ENCODE measurements around the gene STAT3. TPM values are rescaled to one million over a fixed set of nuclear protein-coding genes. Genes with fewer than 3 reads are reported as not detected.

The STAT3 gene
- total and polyA plus RNA-seq, 2 of the 13 experiments (the other 11 are each of a cell fraction or from before 2014, with no cell fraction given), result 61.8 to 62.4 TPM

DNA sequence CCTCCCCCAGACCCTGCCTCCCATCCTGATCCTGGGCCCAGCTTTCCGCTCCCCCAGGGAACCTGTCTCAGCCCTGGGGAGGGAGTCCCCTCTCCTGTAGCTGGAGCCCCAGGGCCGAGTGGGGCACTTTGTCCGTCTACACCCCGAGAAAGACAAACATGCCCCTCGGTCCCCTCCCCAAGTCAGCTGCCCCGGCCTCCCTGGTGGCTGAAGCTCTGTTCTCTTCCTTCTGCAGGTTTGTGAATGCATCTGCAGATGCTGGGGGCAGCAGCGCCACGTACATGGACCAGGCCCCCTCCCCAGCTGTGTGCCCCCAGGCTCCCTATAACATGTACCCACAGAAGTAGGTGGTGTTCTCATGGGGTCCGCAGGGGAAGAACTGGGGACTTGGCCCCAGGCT lies 79.1 kb downstream of the STAT3 start (continued):
- TF ChIP-seq, protein P1, sequence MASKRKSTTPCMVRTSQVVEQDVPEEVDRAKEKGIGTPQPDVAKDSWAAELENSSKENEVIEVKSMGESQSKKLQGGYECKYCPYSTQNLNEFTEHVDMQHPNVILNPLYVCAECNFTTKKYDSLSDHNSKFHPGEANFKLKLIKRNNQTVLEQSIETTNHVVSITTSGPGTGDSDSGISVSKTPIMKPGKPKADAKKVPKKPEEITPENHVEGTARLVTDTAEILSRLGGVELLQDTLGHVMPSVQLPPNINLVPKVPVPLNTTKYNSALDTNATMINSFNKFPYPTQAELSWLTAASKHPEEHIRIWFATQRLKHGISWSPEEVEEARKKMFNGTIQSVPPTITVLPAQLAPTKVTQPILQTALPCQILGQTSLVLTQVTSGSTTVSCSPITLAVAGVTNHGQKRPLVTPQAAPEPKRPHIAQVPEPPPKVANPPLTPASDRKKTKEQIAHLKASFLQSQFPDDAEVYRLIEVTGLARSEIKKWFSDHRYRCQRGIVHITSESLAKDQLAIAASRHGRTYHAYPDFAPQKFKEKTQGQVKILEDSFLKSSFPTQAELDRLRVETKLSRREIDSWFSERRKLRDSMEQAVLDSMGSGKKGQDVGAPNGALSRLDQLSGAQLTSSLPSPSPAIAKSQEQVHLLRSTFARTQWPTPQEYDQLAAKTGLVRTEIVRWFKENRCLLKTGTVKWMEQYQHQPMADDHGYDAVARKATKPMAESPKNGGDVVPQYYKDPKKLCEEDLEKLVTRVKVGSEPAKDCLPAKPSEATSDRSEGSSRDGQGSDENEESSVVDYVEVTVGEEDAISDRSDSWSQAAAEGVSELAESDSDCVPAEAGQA (IDR thresholded peaks at IDR 0.05; ENCODE audit: low read depth), result no peak
- TF ChIP-seq, protein P1 (CRISPR knock-in tag; IDR thresholded peaks at IDR 0.05; ENCODE audit: borderline replicate concordance), result no peak
- TF ChIP-seq, protein P2, sequence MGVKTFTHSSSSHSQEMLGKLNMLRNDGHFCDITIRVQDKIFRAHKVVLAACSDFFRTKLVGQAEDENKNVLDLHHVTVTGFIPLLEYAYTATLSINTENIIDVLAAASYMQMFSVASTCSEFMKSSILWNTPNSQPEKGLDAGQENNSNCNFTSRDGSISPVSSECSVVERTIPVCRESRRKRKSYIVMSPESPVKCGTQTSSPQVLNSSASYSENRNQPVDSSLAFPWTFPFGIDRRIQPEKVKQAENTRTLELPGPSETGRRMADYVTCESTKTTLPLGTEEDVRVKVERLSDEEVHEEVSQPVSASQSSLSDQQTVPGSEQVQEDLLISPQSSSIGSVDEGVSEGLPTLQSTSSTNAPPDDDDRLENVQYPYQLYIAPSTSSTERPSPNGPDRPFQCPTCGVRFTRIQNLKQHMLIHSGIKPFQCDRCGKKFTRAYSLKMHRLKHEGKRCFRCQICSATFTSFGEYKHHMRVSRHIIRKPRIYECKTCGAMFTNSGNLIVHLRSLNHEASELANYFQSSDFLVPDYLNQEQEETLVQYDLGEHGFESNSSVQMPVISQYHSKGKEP (CRISPR knock-in tag; IDR thresholded peaks at IDR 0.05), result no peak
- TF ChIP-seq, protein P3, sequence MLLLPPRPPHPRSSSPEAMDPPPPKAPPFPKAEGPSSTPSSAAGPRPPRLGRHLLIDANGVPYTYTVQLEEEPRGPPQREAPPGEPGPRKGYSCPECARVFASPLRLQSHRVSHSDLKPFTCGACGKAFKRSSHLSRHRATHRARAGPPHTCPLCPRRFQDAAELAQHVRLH (CRISPR knock-in tag; IDR thresholded peaks at IDR 0.05; ENCODE audit: borderline replicate concordance, low read depth), result no peak
- TF ChIP-seq RARA (CRISPR knock-in tag; IDR thresholded peaks at IDR 0.05), result no peak
- 0 out of 2 replicates have a peak, but pooled peaks have one; percentile 18 for TF ChIP-seq MTA1 (CRISPR knock-in tag; IDR thresholded peaks at IDR 0.05; ENCODE audit: borderline replicate concordance)
- no peak for TF ChIP-seq SRSF4 (IDR thresholded peaks at IDR 0.05; ENCODE audit: low read depth, low read length, poor library complexity, severe bottlenecking)
- TF ChIP-seq ZNF160 (CRISPR knock-in tag; IDR thresholded peaks at IDR 0.05), result no peak
- TF ChIP-seq ZNF331 (CRISPR knock-in tag; IDR thresholded peaks at IDR 0.05), result no peak
- no peak for TF ChIP-seq ZNF260 (CRISPR knock-in tag; IDR thresholded peaks at IDR 0.05; ENCODE audit: borderline replicate concordance, low read depth)
- no peak for TF ChIP-seq ZNF468 (CRISPR knock-in tag; IDR thresholded peaks at IDR 0.05)
- TF ChIP-seq, protein P4, sequence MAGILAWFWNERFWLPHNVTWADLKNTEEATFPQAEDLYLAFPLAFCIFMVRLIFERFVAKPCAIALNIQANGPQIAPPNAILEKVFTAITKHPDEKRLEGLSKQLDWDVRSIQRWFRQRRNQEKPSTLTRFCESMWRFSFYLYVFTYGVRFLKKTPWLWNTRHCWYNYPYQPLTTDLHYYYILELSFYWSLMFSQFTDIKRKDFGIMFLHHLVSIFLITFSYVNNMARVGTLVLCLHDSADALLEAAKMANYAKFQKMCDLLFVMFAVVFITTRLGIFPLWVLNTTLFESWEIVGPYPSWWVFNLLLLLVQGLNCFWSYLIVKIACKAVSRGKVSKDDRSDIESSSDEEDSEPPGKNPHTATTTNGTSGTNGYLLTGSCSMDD (CRISPR knock-in tag; IDR thresholded peaks at IDR 0.05), result no peak
